ENCODE results near the gene PDZD7. TPM values are rescaled to one million over a fixed set of nuclear protein-coding genes. Genes with fewer than 3 reads are reported as not detected.

PDZD7 gene
- total RNA-seq, 1 donor from 2014 or later = 0.26 TPM

DNA sequence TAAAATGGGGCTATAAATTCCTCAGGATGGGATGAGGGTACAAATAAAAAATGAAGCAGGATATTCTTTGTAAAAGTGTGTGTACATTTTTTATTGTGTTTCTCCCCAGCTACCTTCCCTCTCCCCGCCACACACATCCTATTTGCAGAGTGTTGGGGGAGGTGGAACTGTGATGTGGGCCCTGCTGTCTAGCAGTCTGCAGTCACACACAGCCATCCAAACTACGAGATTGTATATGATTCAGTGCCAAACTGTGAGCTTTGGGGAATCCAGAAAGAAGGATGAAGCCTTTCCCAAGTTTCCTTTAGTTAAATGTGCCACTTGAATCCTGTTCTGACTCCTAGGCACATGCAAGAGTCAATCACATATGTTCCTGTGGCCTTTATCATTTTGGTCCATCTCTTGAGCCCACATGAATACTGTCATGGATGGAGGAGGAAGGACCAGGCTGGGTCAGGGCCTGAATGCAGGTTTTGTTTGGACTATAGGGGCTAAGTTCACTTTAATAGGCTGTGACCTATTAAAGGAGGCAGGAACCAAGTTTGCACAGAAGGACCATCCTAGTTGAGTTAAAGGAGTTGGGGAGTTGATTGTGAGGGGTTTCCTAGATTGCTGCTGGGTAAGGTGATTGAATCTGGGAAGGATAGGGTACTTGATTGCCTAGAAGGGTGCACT is 62.7 kb downstream of the PDZD7 start:
- Histone ChIP-seq H3K27me3 (ENCODE audit: control insufficient read depth, insufficient read depth, low read length) (no peaks in the 10 kb centered on the region), H3K36me3 (ENCODE audit: control insufficient read depth, insufficient read depth, low read length) (peaks cover 1% of the 10 kb centered on the region), H3K4me3 (ENCODE audit: low read depth, low read length) (no peak overlapping the region)
- TF ChIP-seq, protein P1, sequence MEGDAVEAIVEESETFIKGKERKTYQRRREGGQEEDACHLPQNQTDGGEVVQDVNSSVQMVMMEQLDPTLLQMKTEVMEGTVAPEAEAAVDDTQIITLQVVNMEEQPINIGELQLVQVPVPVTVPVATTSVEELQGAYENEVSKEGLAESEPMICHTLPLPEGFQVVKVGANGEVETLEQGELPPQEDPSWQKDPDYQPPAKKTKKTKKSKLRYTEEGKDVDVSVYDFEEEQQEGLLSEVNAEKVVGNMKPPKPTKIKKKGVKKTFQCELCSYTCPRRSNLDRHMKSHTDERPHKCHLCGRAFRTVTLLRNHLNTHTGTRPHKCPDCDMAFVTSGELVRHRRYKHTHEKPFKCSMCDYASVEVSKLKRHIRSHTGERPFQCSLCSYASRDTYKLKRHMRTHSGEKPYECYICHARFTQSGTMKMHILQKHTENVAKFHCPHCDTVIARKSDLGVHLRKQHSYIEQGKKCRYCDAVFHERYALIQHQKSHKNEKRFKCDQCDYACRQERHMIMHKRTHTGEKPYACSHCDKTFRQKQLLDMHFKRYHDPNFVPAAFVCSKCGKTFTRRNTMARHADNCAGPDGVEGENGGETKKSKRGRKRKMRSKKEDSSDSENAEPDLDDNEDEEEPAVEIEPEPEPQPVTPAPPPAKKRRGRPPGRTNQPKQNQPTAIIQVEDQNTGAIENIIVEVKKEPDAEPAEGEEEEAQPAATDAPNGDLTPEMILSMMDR (IDR thresholded peaks at IDR 0.05; ENCODE audit: insufficient read depth, low read length, severe bottlenecking) = no peak
- FAIRE-seq (no peak), DNase-seq (ENCODE audit: low read depth) (no peak)

DNA sequence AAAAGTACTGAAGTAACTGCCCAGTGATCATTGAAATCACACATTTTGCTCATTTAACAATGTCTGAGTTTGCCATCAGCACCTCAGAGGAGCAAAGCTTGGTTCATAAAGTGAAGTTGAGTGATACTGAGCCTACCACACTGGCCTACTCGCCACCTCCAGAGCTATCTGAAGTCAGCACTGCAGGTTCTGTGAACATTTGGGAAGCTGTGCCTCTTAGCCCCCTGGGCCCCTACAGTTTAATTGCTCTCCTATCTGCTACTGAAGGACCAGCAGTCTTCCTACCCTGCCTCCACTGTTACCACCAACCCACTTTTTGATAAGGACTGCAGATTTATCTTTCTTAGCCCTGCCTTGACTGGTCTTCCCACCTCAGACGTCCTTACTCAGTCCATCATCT is 63.6 kb downstream of the PDZD7 start:
- Histone ChIP-seq H3K36me3 (ENCODE audit: control insufficient read depth, insufficient read depth, low read length) (peaks cover 1% of the 10 kb centered on the region), H3K4me3 (ENCODE audit: low read depth, low read length) (no peak overlapping the region), H3K27me3 (ENCODE audit: control insufficient read depth, insufficient read depth, low read length) (no peaks in the 10 kb centered on the region)
- DNase-seq (ENCODE audit: low read depth) (no peak), FAIRE-seq (no peak)
- TF ChIP-seq, protein P1 (IDR thresholded peaks at IDR 0.05; ENCODE audit: insufficient read depth, low read length, severe bottlenecking) = no peak

DNA sequence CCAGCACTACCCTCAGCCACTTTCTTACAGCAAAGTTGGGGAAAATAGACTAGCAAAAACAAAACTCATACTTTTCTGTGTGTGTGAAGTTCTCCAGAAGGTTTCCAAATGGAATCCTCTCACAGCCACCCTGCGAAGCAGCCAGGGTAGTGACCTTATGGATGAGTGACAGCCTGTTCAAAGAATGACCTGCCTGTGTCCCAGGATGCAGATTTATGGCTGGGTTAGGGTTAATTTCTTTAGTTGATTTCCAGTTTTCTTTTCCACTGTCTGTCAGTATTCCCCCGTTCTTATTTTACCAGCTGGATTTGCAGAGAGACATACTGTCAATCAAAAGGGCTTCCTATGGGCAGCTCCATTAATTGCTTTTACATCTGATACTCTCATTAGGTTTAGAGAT is 64.0 kb downstream of the PDZD7 start:
- H3K36me3 ChIP-seq (ENCODE audit: control insufficient read depth, insufficient read depth, low read length) = peaks cover 1% of the 10 kb centered on the region

DNA sequence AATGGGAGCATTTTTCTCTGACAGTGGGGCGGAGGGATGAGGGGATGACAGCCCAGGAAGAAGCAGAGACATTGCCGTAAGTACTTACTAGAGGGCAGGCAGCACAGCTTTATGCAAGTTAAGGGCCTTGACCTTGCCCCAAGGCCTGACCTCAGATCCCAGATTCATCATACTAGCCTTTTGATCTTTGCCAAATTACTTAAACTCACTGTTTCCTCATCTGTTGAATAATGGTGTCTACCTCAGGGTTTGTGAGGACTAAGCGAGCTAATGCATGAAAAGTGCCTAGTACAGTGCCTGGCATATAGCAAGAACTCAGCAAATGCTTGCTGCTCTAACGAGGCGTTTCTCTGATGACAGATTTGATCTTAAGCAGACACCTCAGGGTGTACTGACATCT is 65.1 kb downstream of the PDZD7 start:
- H3K36me3 ChIP-seq (ENCODE audit: control insufficient read depth, insufficient read depth, low read length) = peaks cover 1% of the 10 kb centered on the region
- FAIRE-seq = no peak
- no peak for DNase-seq (ENCODE audit: low read depth)

More for the DNA sequence above, 64.0 kb downstream of the PDZD7 start:
- H3K4me3 ChIP-seq (ENCODE audit: low read depth, low read length) = no peak overlapping the region
- FAIRE-seq (no peak), DNase-seq (ENCODE audit: low read depth) (no peak)
- TF ChIP-seq, protein P1 (IDR thresholded peaks at IDR 0.05; ENCODE audit: insufficient read depth, low read length, severe bottlenecking) = no peak
- H3K27me3 ChIP-seq (ENCODE audit: control insufficient read depth, insufficient read depth, low read length) = no peaks in the 10 kb centered on the region

DNA sequence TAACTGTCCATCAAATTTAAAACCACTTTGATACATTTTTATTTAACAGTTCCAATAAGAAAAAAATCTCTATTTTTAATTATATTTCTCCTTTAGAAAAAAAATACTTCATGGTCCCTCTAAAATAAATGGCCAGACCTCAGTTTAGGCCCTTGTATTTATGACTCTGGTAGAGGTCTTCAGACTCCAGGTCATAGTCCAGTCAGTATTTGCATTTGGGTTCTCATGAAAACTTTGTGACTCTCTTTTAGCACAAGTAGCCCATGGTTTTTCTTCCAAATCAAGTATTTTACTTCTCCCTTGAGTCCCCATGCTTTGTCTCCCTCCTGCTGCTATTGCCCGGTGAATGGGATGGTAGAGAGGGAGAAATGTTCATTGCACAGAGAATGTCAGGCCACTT is 67.1 kb downstream of the PDZD7 start:
- Histone ChIP-seq H3K4me3 (ENCODE audit: low read depth, low read length) (no peak overlapping the region), H3K36me3 (ENCODE audit: control insufficient read depth, insufficient read depth, low read length) (peaks cover 1% of the 10 kb centered on the region), H3K27me3 (ENCODE audit: control insufficient read depth, insufficient read depth, low read length) (no peaks in the 10 kb centered on the region)
- FAIRE-seq (no peak), DNase-seq (ENCODE audit: low read depth) (no peak)
- TF ChIP-seq, protein P1 (IDR thresholded peaks at IDR 0.05; ENCODE audit: insufficient read depth, low read length, severe bottlenecking) = no peak

More for the DNA sequence above, 65.1 kb downstream of the PDZD7 start:
- Histone ChIP-seq H3K4me3 (ENCODE audit: low read depth, low read length) (no peak overlapping the region), H3K27me3 (ENCODE audit: control insufficient read depth, insufficient read depth, low read length) (no peaks in the 10 kb centered on the region)
- TF ChIP-seq, protein P1 (IDR thresholded peaks at IDR 0.05; ENCODE audit: insufficient read depth, low read length, severe bottlenecking) = no peak
